ENCODE results near the gene ALS2. TPM values are rescaled to one million over a fixed set of nuclear protein-coding genes. Genes with fewer than 3 reads are reported as not detected.
A peak's percentile ranks its signal among the peaks of the same experiment; 100 is the strongest.
"Not testable (repeated sequence)": the region's sequence is repeated elsewhere in the genome, so short reads cannot be mapped to it uniquely, and the experiment has no call there.

The ALS2 gene
- total RNA-seq (2014; rRNA removed; shearing (Covaris generic)) = 21.9 and 22.0 TPM in 2 replicates

DNA sequence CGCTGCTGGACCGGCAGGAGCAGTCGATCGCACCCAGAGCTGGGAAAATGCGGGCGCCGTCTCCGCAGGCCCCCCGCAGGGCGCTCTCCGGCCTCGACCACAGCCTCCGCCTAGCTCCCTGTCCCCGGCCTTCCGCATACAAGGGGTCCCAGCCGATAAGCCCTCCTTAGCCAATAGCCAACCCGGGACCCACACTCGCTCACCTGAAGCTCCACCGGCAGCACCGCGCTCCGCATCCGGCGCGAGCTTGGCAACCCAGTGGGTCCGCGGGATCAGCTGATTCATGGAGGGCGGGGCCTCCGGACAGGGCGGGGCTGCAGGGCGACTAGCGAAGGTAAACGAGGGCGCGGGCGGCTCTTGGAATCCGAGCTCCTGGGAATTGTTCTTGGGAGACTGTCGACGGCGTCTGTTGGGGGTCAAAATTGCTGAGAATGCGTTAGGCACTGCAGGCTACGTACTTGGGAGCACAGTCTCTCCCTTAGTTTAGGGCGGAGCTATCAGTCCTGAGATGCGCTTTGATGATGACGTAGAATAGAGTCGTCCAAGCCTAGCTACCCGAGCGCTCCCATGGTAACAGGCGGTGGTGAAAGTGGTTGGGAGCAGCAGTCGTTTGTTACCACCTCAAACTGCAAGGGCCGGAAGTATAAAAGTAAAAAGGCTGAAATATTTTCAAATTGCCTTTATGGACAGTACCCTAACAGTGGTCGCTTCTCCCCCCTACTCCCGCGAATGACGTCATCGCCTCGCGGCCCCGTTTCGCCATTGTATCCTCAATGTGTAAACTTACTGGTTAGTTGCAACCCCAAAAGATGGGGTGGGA, at the start of gene ALS2:
TSS of gene ALS2 (minus strand) at position 260 of the 820 bp plus-strand sequence. CDS start 12,048 bp downstream, outside the sequence.
- no peaks in the 10 kb centered on the region for H3K4me1 ChIP-seq
- peak; percentile 96 to 98 for DNase-seq
- H3K9me3 ChIP-seq (replicated peaks) = no peaks in the 10 kb centered on the region
- H3K4me3 ChIP-seq = peak within 1 kb of the TSS; percentile 70
- H3K27me3 ChIP-seq = no peaks in the 10 kb centered on the region
- H3K27ac ChIP-seq = peak within 1 kb of the TSS; percentile 62
- no peaks in the 10 kb centered on the region for H3K36me3 ChIP-seq

- Histone ChIP-seq H3K27me3 (no peaks in the 10 kb centered on the region), H3K27ac (no peak overlapping the region), H3K9me3 (replicated peaks) (no peaks in the 10 kb centered on the region), H3K4me3 (no peak overlapping the region), H3K36me3 (no peaks in the 10 kb centered on the region), H3K4me1 (no peaks in the 10 kb centered on the region)
- DNase-seq = no peak
Observed at GRCh38 chr2:201828220-201828619, 47.5 kb upstream of the ALS2 start.

DNA sequence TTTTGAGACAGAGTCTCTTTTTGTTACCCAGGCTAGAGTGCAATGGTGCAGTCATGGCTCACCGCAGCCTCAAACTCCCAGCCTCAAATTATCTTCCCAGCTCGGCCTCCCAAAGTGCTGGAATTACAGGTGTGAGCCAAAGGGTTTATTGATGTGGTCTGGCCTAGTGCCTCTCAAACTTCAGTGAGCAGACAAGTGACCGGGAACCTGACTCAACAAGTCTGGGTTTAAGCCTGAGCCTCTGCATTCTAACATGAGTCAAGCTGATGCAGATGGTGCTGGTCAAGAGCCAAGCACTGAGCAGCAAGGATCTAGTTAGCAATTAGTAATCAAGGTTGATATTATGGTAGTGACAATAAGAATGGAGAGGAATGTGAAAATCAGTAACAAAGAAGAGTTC, 46.9 kb upstream of the ALS2 start:
- Histone ChIP-seq H3K4me1 (no peaks in the 10 kb centered on the region), H3K27ac (no peak overlapping the region), H3K36me3 (no peaks in the 10 kb centered on the region), H3K4me3 (no peak overlapping the region), H3K27me3 (no peaks in the 10 kb centered on the region), H3K9me3 (replicated peaks) (no peaks in the 10 kb centered on the region)
- no peak for DNase-seq

GRCh38 chr2:201824212-201824611, 43.5 kb upstream of the ALS2 start:
- no peaks in the 10 kb centered on the region for H3K9me3 ChIP-seq (replicated peaks)
- no peak for DNase-seq

DNA sequence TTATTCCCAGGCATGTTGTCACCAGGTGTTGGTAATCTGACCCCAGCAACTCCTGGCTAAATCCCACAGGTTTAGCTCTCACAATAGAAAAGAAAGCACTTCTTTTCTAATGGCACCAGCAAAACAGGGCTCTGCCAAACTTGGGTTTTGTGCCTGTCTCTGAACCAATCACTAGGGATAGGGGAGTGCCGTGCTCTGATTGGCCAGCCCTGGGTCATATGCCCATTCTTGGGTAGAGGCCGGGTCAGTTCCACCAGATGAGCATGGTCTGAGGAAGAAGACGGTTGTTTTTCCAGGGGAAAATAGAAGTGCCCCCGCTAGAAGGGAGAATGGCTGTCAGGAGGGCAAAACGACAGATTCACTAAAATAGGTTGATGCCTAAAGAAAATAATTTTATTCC, 40.3 kb upstream of the ALS2 start:
- Histone ChIP-seq H3K36me3 (no peaks in the 10 kb centered on the region), H3K4me3 (no peak overlapping the region), H3K27me3 (no peaks in the 10 kb centered on the region), H3K4me1 (no peaks in the 10 kb centered on the region), H3K9me3 (replicated peaks) (no peaks in the 10 kb centered on the region), H3K27ac (no peak overlapping the region)
- DNase-seq = peak in 1 of 2 experiments; percentile 10

More at GRCh38 chr2:201824212-201824611, 43.5 kb upstream of the ALS2 start:
- Histone ChIP-seq H3K4me1 (no peaks in the 10 kb centered on the region), H3K27me3 (no peaks in the 10 kb centered on the region), H3K27ac (no peak overlapping the region), H3K36me3 (no peaks in the 10 kb centered on the region), H3K4me3 (no peak overlapping the region)

- Histone ChIP-seq H3K27me3 (no peaks in the 10 kb centered on the region), H3K36me3 (no peaks in the 10 kb centered on the region), H3K4me1 (no peaks in the 10 kb centered on the region), H3K27ac (no peak overlapping the region), H3K4me3 (no peak overlapping the region), H3K9me3 (replicated peaks) (no peaks in the 10 kb centered on the region)
- no peak for DNase-seq
Observed at GRCh38 chr2:201820383-201821007, 39.8 kb upstream of the ALS2 start.

DNA sequence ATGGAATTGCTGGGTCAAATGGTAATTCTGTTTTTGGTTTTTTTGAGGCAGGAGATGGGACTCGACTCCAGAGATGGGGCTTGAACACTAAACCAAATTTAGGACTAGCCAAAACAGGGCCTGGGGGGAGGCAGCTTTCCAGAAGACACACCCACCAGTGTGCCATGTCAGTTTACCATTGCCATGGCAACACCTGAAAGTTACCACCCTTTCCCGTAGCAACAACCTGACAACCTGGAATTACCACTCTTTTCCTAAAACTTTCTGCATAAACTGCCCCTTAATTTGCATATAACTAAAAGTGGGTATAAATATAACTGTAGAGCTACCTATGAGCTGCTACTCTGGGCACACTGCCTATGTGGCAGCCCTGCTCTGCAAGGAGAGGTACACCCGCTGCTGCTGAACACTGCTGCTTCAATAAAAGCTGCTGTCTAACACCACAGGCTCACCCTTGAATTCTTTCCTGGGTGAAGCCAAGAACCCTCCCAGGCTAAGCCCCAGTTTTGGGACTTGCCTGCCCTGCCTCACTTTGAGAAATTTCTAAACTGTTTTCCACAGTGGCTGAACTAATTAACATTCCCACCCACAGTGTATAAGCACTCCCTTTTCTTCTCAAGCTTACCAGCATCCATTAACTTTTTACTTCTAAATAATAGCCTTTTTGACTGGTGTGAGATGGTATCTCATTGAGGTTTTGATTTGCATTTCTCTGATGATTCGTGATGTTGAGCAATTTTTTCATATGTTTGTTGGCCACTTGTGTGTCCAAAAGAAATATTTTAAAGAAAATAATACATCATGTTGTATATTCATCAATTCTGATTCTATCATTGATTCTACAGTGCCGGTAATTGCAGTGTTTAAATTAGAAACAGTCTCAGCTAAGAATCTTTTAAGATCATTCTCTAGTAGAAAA, 36.2 kb upstream of the ALS2 start:
- H3K4me3 ChIP-seq = no peak overlapping the region
- no peaks in the 10 kb centered on the region for H3K27me3 ChIP-seq
- no peak overlapping the region for H3K27ac ChIP-seq
- H3K4me1 ChIP-seq = no peaks in the 10 kb centered on the region
- H3K9me3 ChIP-seq (replicated peaks) = no peaks in the 10 kb centered on the region
- no peak for DNase-seq
- no peaks in the 10 kb centered on the region for H3K36me3 ChIP-seq

DNA sequence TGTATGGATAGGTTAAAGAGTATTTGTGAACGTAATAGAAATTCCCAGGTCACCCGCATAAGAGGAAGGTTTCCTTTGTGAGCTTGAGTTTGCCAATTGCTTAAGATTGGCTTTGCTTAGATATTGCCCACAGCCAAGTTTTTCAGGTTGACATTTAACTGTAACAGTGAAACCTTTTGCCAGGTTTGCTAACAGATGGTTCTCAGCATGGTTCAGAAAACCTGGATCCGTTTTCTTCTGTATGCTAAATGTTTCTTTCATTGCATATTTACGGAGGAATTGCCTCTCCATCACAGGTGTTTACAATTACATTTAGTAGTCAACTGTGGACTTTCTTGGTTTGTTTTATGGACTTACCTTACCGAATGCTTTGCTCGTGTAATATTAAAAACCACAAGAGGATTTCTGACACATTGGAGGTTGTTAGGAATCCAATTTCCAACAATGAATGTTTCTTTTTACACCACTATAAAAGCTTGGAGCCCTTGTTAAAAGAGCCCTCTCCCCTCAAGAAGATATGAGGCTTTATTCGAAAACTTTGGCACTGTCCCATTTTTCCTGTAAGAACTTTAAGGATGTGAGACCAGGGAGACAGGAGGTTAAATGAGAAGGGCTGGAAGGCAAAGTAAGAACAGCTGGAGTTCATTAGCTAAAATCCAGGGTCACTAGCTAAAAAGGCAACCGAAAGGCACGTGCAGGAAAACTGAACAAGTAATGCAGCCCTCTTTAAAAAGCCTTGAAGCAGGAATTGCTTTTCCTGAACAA, 33.4 kb upstream of the ALS2 start:
- H3K4me3 ChIP-seq = no peak overlapping the region
- no peaks in the 10 kb centered on the region for H3K36me3 ChIP-seq
- H3K27ac ChIP-seq = no peak overlapping the region
- H3K4me1 ChIP-seq = no peaks in the 10 kb centered on the region
- no peaks in the 10 kb centered on the region for H3K9me3 ChIP-seq (replicated peaks)
- H3K27me3 ChIP-seq = no peaks in the 10 kb centered on the region
- DNase-seq = peak in 1 of 2 experiments; percentile 15

- not testable (repeated sequence) for H3K36me3 ChIP-seq; DNase-seq; H3K9me3 ChIP-seq (replicated peaks); H3K27ac ChIP-seq; H3K4me3 ChIP-seq; H3K27me3 ChIP-seq
- H3K4me1 ChIP-seq = peaks cover 13% of the 10 kb centered on the region
Observed at GRCh38 chr2:201810604-201811003, 29.9 kb upstream of the ALS2 start.

DNA sequence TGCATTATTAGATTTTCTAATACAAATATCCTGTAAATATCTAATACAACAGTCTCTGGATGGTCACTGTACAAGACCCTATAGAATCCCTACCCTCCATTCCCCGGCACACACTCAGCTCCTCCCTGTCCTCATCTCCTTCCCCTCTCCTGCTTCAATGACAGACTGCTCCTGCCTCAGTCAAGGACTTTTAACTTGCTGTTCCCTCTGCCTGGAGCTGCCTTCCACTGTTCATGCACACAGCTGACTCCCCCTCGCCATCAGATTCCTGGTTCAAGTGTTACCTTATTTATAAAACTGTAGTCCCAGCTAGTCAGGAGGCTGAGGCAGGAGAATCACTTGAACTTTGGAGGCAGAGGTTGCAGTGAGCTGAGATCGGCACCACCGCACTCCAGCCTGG, 28.9 kb upstream of the ALS2 start:
- Histone ChIP-seq H3K36me3 (no peaks in the 10 kb centered on the region), H3K27me3 (no peaks in the 10 kb centered on the region), H3K4me3 (no peak overlapping the region), H3K9me3 (replicated peaks) (no peaks in the 10 kb centered on the region), H3K4me1 (peaks cover 13% of the 10 kb centered on the region), H3K27ac (no peak overlapping the region)
- no peak for DNase-seq

GRCh38 chr2:201808027-201808426, 27.3 kb upstream of the ALS2 start:
- no peak for DNase-seq
- Histone ChIP-seq H3K27me3 (no peaks in the 10 kb centered on the region), H3K36me3 (no peaks in the 10 kb centered on the region), H3K27ac (no peak overlapping the region), H3K4me1 (peaks cover 13% of the 10 kb centered on the region), H3K4me3 (no peak overlapping the region), H3K9me3 (replicated peaks) (no peaks in the 10 kb centered on the region)

- H3K9me3 ChIP-seq (replicated peaks) = no peaks in the 10 kb centered on the region
- H3K36me3 ChIP-seq = no peaks in the 10 kb centered on the region
- DNase-seq = peak; percentile 44 to 63
- 0 out of 2 replicates have a peak overlapping the region, but pooled peaks have one; percentile 5 for H3K27ac ChIP-seq
- H3K4me1 ChIP-seq = peaks cover 13% of the 10 kb centered on the region
- H3K4me3 ChIP-seq = peak overlapping the region; percentile 23
- H3K27me3 ChIP-seq = no peaks in the 10 kb centered on the region
Observed at GRCh38 chr2:201807452-201807999, 26.8 kb upstream of the ALS2 start.

GRCh38 chr2:201806442-201807170, 25.9 kb upstream of the ALS2 start, which contains the start of gene CDK15:
Gene CDK15 (plus strand): TSS chr2:201806537. CDS start chr2:201806665, 128 bp downstream.
- no peaks in the 10 kb centered on the region for H3K36me3 ChIP-seq
- DNase-seq = peak; percentile 71 to 79

More at GRCh38 chr2:201806442-201807170, 25.9 kb upstream of the ALS2 start, which contains the start of gene CDK15:
- Histone ChIP-seq H3K4me1 (peaks cover 13% of the 10 kb centered on the region), H3K27ac (0 out of 2 replicates have a peak within 1 kb of the TSS, but pooled peaks have one; percentile 5), H3K4me3 (peak within 1 kb of the TSS; percentile 29), H3K9me3 (replicated peaks) (no peaks in the 10 kb centered on the region), H3K27me3 (no peaks in the 10 kb centered on the region)

Data from SJCRH30 (cell line).